ENCODE results near the gene ATP1A3. TPM values are rescaled to one million over a fixed set of nuclear protein-coding genes. Genes with fewer than 3 reads are reported as not detected.
"Not testable (repeated sequence)": the region's sequence is repeated elsewhere in the genome, so short reads cannot be mapped to it uniquely, and the experiment has no call there.

ATP1A3 gene
- 1 to 10 TPM; 4.3 to 6.2 TPM for total RNA-seq

DNA sequence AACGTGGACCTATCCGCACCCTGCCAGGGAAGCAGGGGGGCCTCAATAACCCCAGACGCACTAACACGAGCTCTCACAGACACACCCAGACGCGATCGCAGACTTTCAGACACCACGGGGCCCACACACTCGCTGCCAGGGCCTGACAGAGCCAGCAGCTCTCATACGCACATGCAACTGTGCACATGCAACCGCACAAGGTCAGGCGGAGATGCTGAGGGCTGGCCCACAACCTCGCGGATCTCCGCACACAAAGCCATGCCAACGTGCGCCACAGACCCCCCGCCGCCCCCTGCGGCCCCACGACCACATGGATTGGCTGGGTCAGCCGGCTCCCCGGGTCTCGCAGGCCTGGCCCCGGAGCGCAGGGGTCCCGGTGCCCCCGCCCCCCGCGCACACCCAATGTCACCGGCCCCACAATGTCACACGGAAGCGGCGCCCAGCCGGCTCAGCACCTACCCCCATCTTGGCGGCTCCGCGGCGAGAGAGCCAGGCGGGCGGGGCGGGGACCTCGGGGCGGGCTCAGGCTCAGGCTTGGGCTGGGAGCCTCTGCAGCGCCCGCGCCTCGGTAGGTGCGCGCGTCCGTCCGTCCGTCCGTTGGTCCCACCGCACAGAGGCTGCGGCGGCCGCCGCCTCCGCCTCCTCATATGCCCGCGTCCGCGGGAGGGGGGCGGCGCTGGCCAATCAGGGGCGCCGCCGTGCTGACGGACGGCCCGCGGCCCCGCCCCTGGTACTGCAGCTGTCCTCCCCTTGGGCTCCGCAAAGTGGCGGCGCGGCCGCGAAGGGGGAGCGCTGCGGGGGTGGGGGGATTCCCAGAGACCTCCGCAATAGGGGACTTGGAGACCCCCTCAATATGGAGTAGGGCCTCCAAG lies at the start of gene ATP1A3:
Gene ATP1A3, minus strand, starts transcription at position 619 of the 872 bp plus-strand sequence. Its CDS starts 154 bp downstream, at position 465.
- no peak within 1 kb of the TSS for H3K27ac Mint-ChIP-seq
- peaks cover 35% of the 10 kb centered on the region for H3K4me1 Mint-ChIP-seq (ENCODE audit: low read depth)
- peak; percentile 73 to 75 for DNase-seq
- H3K27me3 Mint-ChIP-seq (ENCODE audit: low read depth), result peaks cover 38% of the 10 kb centered on the region
- H3K36me3 Mint-ChIP-seq (ENCODE audit: insufficient read depth in 2 of 2), result no peaks in the 10 kb centered on the region
- H3K9me3 Mint-ChIP-seq, result no peaks in the 10 kb centered on the region
- peak; percentile 83 to 85 for ATAC-seq (replicated peaks in 1 of 2)
- peak within 1 kb of the TSS; percentile 79 to 85 for H3K4me3 Mint-ChIP-seq

GRCh38 chr19:42042455-42043170 lies 48.6 kb upstream of the ATP1A3 start:
- DNase-seq (no peak), ATAC-seq (replicated peaks in 1 of 2) (no peak)
- no peaks in the 10 kb centered on the region for H3K27me3 Mint-ChIP-seq (ENCODE audit: low read depth)
- no peaks in the 10 kb centered on the region for H3K4me1 Mint-ChIP-seq (ENCODE audit: low read depth)
- no peak overlapping the region for H3K4me3 Mint-ChIP-seq
- no peaks in the 10 kb centered on the region for H3K36me3 Mint-ChIP-seq (ENCODE audit: insufficient read depth in 2 of 2)
- H3K27ac Mint-ChIP-seq, result no peak overlapping the region
- H3K9me3 Mint-ChIP-seq, result no peaks in the 10 kb centered on the region

- not testable (repeated sequence) for H3K36me3 Mint-ChIP-seq (ENCODE audit: insufficient read depth in 2 of 2); H3K27me3 Mint-ChIP-seq (ENCODE audit: low read depth); H3K27ac Mint-ChIP-seq; H3K9me3 Mint-ChIP-seq; ATAC-seq (replicated peaks in 1 of 2); DNase-seq; H3K4me1 Mint-ChIP-seq (ENCODE audit: low read depth); H3K4me3 Mint-ChIP-seq
Observed at GRCh38 chr19:42040491-42040890, 46.5 kb upstream of the ATP1A3 start.

DNA sequence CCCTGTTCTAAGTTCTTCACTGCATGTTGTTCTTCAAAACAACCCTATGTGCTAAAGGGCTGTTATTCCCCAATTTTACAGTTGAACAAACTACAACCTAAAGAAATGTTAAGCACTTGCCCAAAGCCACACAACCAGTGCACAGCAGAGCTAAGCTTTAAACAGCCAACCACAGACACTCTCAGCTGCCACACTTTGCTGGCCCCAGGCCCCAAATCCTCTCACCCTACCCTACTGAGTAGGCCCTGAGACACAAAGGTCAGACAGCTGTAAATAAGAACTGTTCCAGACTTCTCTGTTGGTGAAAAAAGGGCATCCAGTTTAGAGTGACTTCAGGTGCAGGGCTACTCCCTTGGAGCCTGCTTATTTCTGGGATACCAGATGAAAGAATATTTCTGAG lies 46.0 kb upstream of the ATP1A3 start:
- no peak for ATAC-seq (replicated peaks in 1 of 2)
- Mint-ChIP-seq H3K4me3 (no peak overlapping the region), H3K36me3 (ENCODE audit: insufficient read depth in 2 of 2) (no peaks in the 10 kb centered on the region), H3K27me3 (ENCODE audit: low read depth) (no peaks in the 10 kb centered on the region), H3K9me3 (no peaks in the 10 kb centered on the region), H3K4me1 (ENCODE audit: low read depth) (no peaks in the 10 kb centered on the region), H3K27ac (no peak overlapping the region)
- no peak for DNase-seq

DNA sequence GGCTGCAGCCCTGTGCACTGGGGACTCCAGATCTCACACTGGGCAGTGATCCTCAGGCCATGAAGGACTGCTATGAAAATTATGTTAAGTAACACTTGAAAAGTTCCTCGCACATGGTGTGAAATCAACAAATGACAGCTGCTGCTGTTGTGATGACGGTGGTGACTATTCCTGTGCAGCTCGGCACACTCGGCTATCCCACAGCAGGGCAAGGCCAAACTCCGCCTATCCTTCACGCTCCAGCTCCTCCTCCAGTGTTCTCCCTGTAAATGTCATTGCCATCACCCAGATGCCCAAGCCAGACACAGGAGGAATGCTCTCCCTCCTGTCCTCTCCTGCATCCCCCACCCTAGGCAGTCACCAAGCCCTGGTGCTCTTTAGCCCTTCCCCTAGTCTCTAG lies 44.6 kb upstream of the ATP1A3 start:
- H3K27ac Mint-ChIP-seq, result no peak overlapping the region
- DNase-seq (no peak), ATAC-seq (replicated peaks in 1 of 2) (no peak)
- H3K4me1 Mint-ChIP-seq (ENCODE audit: low read depth), result no peaks in the 10 kb centered on the region
- H3K36me3 Mint-ChIP-seq (ENCODE audit: insufficient read depth in 2 of 2), result no peaks in the 10 kb centered on the region
- H3K27me3 Mint-ChIP-seq (ENCODE audit: low read depth), result no peaks in the 10 kb centered on the region
- no peaks in the 10 kb centered on the region for H3K9me3 Mint-ChIP-seq
- no peak overlapping the region for H3K4me3 Mint-ChIP-seq

- Mint-ChIP-seq H3K4me1 (ENCODE audit: low read depth) (no peaks in the 10 kb centered on the region), H3K27ac (no peak overlapping the region)
Observed at GRCh38 chr19:42037649-42038048, 43.6 kb upstream of the ATP1A3 start.

GRCh38 chr19:42034640-42035391 lies 40.8 kb upstream of the ATP1A3 start:
- not testable (repeated sequence) for H3K27me3 Mint-ChIP-seq (ENCODE audit: low read depth); H3K9me3 Mint-ChIP-seq; H3K4me1 Mint-ChIP-seq (ENCODE audit: low read depth); H3K36me3 Mint-ChIP-seq (ENCODE audit: insufficient read depth in 2 of 2)
- ATAC-seq (replicated peaks in 1 of 2) (peak; percentile 96 to 98), DNase-seq (peak; percentile 74 to 80)
- Mint-ChIP-seq H3K4me3 (peak overlapping the region; percentile 24 to 67), H3K27ac (peak overlapping the region; percentile 19)

More at GRCh38 chr19:42037649-42038048, 43.6 kb upstream of the ATP1A3 start:
- Mint-ChIP-seq H3K4me3 (no peak overlapping the region), H3K27me3 (ENCODE audit: low read depth) (no peaks in the 10 kb centered on the region), H3K9me3 (no peaks in the 10 kb centered on the region), H3K36me3 (ENCODE audit: insufficient read depth in 2 of 2) (no peaks in the 10 kb centered on the region)
- ATAC-seq (replicated peaks in 1 of 2) (no peak), DNase-seq (no peak)

GRCh38 chr19:42033413-42033812 lies 39.4 kb upstream of the ATP1A3 start:
- H3K4me1 Mint-ChIP-seq (ENCODE audit: low read depth), result no peaks in the 10 kb centered on the region
- no peak overlapping the region for H3K4me3 Mint-ChIP-seq
- H3K36me3 Mint-ChIP-seq (ENCODE audit: insufficient read depth in 2 of 2), result no peaks in the 10 kb centered on the region
- H3K27me3 Mint-ChIP-seq (ENCODE audit: low read depth), result no peaks in the 10 kb centered on the region
- ATAC-seq (replicated peaks in 1 of 2) (no peak), DNase-seq (no peak)
- H3K9me3 Mint-ChIP-seq, result no peaks in the 10 kb centered on the region
- H3K27ac Mint-ChIP-seq, result no peak overlapping the region

DNA sequence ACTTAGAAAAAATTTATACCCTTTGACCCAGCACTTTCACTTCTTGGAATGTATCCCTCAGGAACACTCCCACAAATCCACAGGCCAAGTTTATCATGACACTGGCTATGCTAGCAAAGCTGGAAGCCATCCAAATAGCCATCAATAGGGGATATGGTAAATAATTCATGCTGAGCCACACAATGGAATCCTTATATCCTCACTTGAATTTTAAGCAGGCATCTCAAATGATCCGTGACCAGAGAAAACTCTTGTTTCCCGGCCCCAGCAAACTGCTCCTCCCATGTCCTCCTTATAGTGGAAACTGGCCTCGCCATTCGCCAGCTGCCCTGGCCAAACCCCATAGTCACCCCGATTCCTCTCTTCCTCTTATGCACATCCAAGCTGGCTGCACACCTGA lies 38.4 kb upstream of the ATP1A3 start:
- Mint-ChIP-seq H3K27ac (no peak overlapping the region), H3K9me3 (no peaks in the 10 kb centered on the region), H3K4me1 (ENCODE audit: low read depth) (no peaks in the 10 kb centered on the region), H3K27me3 (ENCODE audit: low read depth) (no peaks in the 10 kb centered on the region), H3K36me3 (ENCODE audit: insufficient read depth in 2 of 2) (no peaks in the 10 kb centered on the region), H3K4me3 (no peak overlapping the region)
- DNase-seq, result no peak
- ATAC-seq (replicated peaks in 1 of 2), result no peak

- no peaks in the 10 kb centered on the region for H3K36me3 Mint-ChIP-seq (ENCODE audit: insufficient read depth in 2 of 2)
- ATAC-seq (replicated peaks in 1 of 2), result no peak
- no peak for DNase-seq
- no peaks in the 10 kb centered on the region for H3K9me3 Mint-ChIP-seq
- H3K27ac Mint-ChIP-seq, result no peak overlapping the region
- H3K27me3 Mint-ChIP-seq (ENCODE audit: low read depth), result no peaks in the 10 kb centered on the region
- H3K4me1 Mint-ChIP-seq (ENCODE audit: low read depth), result no peaks in the 10 kb centered on the region
- H3K4me3 Mint-ChIP-seq, result no peak overlapping the region
Observed at GRCh38 chr19:42030645-42031440, 36.8 kb upstream of the ATP1A3 start.

DNA sequence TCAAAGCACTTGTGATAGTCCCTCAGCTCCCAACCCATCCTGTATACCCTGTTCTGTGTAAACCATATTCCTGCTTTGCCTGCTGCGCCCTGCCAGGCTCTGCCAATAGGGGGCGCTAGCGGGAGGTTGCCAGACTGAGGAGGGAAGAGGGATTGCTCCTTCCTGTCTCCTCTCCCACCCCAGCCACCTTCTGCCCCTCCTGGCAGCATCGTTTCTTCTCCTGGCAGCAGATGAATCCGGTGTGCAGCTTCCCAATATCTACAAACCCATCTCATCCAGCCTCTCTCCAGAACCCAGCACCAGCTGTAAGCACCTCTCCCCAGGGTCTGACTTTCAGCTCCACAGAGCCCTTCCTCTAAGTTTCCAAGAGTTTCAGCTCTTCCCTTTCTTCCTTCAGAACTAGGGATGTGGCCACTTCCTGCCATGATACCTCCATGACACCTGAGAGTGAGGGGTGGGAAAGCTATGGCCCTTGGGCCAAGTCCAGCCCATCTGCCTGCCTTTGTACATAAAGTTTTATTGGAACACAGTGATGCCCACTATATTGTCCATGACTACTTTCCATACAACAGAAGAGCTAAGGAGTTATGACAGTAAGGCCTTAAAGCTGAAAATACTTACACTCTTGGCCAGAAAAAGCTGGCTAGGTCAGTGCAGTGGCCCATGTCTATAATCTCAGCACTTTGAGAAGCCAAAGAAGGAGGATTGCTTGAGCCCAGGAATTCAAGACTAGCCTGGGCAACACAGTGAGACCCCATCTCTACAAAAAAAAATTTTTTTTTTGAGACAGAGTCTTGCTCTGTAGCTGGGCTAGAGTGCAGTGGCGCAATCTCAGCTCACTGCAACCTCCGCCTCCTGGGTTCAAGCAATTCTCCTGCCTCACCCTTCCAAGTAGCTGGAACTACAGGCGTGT lies 34.5 kb upstream of the ATP1A3 start:
- H3K4me1 Mint-ChIP-seq (ENCODE audit: low read depth), result no peaks in the 10 kb centered on the region
- DNase-seq (peak; percentile 40 to 65), ATAC-seq (replicated peaks in 1 of 2) (no peak)
- H3K27me3 Mint-ChIP-seq (ENCODE audit: low read depth), result no peaks in the 10 kb centered on the region
- no peaks in the 10 kb centered on the region for H3K36me3 Mint-ChIP-seq (ENCODE audit: insufficient read depth in 2 of 2)
- H3K27ac Mint-ChIP-seq, result no peak overlapping the region
- H3K9me3 Mint-ChIP-seq, result no peaks in the 10 kb centered on the region
- no peak overlapping the region for H3K4me3 Mint-ChIP-seq

Measured in activated T-cell treated with anti-CD3 and anti-CD28 coated beads, Interleukin-2, amount 50 U/mL, for 72 hours (primary cell).